ENCODE results near the gene NTNG2.

Gene NTNG2

GRCh38 chr9:132200706-132201105, 38.8 kb downstream of the NTNG2 start:
- TF ChIP-seq FOXP2 (optimal IDR thresholded peaks at IDR 0.05; ENCODE audit: borderline replicate concordance, extremely low read depth, extremely low read length, insufficient read depth) (no peak), TAF1 (IDR thresholded peaks at IDR 0.05; ENCODE audit: borderline replicate concordance, insufficient read depth, low read length) (no peak), POLR2AphosphoS5 (IDR thresholded peaks at IDR 0.05; ENCODE audit: low read depth, low read length) (no peak), SIN3A (IDR thresholded peaks at IDR 0.05; ENCODE audit: borderline replicate concordance, insufficient read depth, low read length) (no peak)
- TF ChIP-seq, protein P1, sequence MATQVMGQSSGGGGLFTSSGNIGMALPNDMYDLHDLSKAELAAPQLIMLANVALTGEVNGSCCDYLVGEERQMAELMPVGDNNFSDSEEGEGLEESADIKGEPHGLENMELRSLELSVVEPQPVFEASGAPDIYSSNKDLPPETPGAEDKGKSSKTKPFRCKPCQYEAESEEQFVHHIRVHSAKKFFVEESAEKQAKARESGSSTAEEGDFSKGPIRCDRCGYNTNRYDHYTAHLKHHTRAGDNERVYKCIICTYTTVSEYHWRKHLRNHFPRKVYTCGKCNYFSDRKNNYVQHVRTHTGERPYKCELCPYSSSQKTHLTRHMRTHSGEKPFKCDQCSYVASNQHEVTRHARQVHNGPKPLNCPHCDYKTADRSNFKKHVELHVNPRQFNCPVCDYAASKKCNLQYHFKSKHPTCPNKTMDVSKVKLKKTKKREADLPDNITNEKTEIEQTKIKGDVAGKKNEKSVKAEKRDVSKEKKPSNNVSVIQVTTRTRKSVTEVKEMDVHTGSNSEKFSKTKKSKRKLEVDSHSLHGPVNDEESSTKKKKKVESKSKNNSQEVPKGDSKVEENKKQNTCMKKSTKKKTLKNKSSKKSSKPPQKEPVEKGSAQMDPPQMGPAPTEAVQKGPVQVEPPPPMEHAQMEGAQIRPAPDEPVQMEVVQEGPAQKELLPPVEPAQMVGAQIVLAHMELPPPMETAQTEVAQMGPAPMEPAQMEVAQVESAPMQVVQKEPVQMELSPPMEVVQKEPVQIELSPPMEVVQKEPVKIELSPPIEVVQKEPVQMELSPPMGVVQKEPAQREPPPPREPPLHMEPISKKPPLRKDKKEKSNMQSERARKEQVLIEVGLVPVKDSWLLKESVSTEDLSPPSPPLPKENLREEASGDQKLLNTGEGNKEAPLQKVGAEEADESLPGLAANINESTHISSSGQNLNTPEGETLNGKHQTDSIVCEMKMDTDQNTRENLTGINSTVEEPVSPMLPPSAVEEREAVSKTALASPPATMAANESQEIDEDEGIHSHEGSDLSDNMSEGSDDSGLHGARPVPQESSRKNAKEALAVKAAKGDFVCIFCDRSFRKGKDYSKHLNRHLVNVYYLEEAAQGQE (IDR thresholded peaks at IDR 0.05; ENCODE audit: insufficient read depth in 1 of 2, low read depth in 2 of 2, low read length in 2 of 2) = no peak

GRCh38 chr9:132201139-132201538, 39.3 kb downstream of the NTNG2 start:
- no peak for TF ChIP-seq POLR2AphosphoS5 (IDR thresholded peaks at IDR 0.05; ENCODE audit: low read depth, low read length)
- no peak for TF ChIP-seq TAF1 (IDR thresholded peaks at IDR 0.05; ENCODE audit: borderline replicate concordance, insufficient read depth, low read length)
- no peak for TF ChIP-seq FOXP2 (optimal IDR thresholded peaks at IDR 0.05; ENCODE audit: borderline replicate concordance, extremely low read depth, extremely low read length, insufficient read depth)
- TF ChIP-seq, protein P1 (IDR thresholded peaks at IDR 0.05; ENCODE audit: insufficient read depth in 1 of 2, low read depth in 2 of 2, low read length in 2 of 2) = no peak
- TF ChIP-seq SIN3A (IDR thresholded peaks at IDR 0.05; ENCODE audit: borderline replicate concordance, insufficient read depth, low read length) = no peak

GRCh38 chr9:132201780-132202703, 40.2 kb downstream of the NTNG2 start:
- TF ChIP-seq FOXP2 (optimal IDR thresholded peaks at IDR 0.05; ENCODE audit: borderline replicate concordance, extremely low read depth, extremely low read length, insufficient read depth) (no peak), POLR2AphosphoS5 (IDR thresholded peaks at IDR 0.05; ENCODE audit: low read depth, low read length) (no peak), SIN3A (IDR thresholded peaks at IDR 0.05; ENCODE audit: borderline replicate concordance, insufficient read depth, low read length) (no peak), TAF1 (IDR thresholded peaks at IDR 0.05; ENCODE audit: borderline replicate concordance, insufficient read depth, low read length) (no peak)
- TF ChIP-seq, protein P1 (IDR thresholded peaks at IDR 0.05; ENCODE audit: insufficient read depth in 1 of 2, low read depth in 2 of 2, low read length in 2 of 2) = no peak

GRCh38 chr9:132204883-132205282, 43.0 kb downstream of the NTNG2 start:
- no peak for TF ChIP-seq SIN3A (IDR thresholded peaks at IDR 0.05; ENCODE audit: borderline replicate concordance, insufficient read depth, low read length)
- TF ChIP-seq, protein P1 (IDR thresholded peaks at IDR 0.05; ENCODE audit: insufficient read depth in 1 of 2, low read depth in 2 of 2, low read length in 2 of 2) = no peak
- no peak for TF ChIP-seq POLR2AphosphoS5 (IDR thresholded peaks at IDR 0.05; ENCODE audit: low read depth, low read length)
- TF ChIP-seq TAF1 (IDR thresholded peaks at IDR 0.05; ENCODE audit: borderline replicate concordance, insufficient read depth, low read length) = no peak
- no peak for TF ChIP-seq FOXP2 (optimal IDR thresholded peaks at IDR 0.05; ENCODE audit: borderline replicate concordance, extremely low read depth, extremely low read length, insufficient read depth)
